ENCODE data around the gene ADARB1.

- no peak for TF ChIP-seq CTCF (conservative IDR thresholded peaks at IDR 0.05; ENCODE audit: low read depth, low read length)
- no peak for TF ChIP-seq EZH2 (IDR thresholded peaks at IDR 0.05; ENCODE audit: low read length, unreplicated experiment)
- no peak for TF ChIP-seq EZH2phosphoT487 (IDR thresholded peaks at IDR 0.05; ENCODE audit: borderline replicate concordance, low read length)
Measured at GRCh38 chr21:45030682-45031570, 43.5 kb upstream of the ADARB1 start.

All from PC-3 (cell line).